Measurements from ENCODE around the gene CCDC191. TPM values are rescaled to one million over a fixed set of nuclear protein-coding genes. Genes with fewer than 3 reads are reported as not detected.

CCDC191 gene
- total RNA-seq, 1 donor from 2014 or later, result 0.99 TPM

DNA sequence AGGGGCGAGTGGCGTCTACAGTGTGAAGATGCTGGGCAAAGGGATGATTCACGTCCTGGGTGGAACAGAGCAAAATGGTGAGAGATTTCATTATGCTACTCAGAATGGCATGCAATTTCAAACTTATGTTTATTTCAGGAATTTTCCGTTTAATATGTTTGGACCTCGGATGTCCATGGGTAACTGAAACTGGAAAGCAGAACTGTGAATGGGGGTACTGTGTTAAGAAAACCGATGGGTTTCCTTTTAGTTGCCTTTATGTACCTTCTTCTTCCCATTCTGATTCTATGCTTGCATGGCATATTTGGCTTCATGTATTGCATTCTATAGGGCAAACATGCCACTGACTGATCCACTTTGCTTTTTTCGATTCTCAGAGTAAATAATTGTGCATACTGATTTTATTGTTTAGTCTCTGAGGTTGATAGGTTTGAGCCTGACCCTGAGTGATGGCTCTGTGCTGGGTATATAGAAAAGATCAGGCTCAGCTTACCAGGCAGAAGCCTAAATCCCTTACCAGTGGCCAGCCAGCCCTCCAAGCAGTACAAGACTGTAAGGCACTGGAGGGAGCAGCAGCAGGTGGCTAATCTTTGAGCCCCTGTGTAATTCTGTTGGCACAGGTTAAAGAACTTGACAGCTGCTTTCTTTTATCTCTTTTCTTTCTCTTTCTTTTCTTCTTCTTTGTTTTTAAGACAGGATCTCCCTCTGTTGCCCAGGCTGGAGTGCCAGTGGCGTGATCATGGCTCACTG, 4.8 kb upstream of the CCDC191 start:
- intact Hi-C loops (cut with micrococcal nuclease), result no loop called here
- DNase-seq (no peak), ATAC-seq (no peak)

- ATAC-seq (no peak), DNase-seq (no peak)
- intact Hi-C loops (cut with micrococcal nuclease), result no loop called here
Observed at GRCh38 chr3:114058646-114059045, 2.3 kb upstream of the CCDC191 start.

GRCh38 chr3:114057011-114057347, 653 bp upstream of the CCDC191 start:
- DNase-seq (no peak), ATAC-seq (no peak)
- intact Hi-C loops (cut with micrococcal nuclease), result no loop called here

DNA sequence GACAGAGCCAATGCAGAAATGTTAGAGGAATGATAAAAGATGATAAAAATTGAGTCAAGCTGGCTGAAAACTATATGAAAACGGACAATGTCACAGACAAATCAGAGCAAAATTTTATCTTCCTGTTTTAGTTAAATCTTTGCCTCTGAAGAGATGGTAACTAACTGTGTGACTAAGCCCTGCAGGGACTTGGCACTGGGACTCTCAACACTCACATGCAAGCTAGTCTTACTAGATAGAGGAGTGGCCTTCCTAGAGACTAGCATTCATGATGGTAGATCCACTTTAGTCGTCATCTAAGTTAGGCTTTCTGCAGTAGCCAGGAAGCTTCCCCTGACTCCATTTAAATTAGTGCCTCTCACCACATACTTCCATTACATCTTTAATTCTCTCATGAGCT, 4.1 kb downstream of the CCDC191 start:
- DNase-seq, result no peak
- intact Hi-C loops (cut with micrococcal nuclease), result no loop called here
- no peak for ATAC-seq

DNA sequence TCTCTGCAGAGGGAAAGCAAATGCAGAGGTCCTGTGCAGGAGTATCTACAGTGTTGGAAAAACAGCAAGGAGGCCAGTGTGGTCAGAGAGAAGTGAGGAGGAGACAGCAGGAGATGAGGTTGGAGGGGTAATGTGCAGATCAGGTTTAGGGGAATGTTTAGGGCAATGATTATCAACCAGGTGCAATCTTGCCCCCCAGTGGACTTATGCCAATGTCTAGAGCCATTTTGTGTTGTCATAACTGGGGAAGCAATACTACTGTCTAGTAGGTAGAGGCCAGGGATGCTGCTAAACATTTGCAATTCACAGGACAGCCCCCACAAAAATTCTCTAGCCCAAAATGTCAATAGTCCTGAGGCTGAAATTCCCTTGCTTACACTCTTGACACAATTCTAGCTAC, 13.1 kb downstream of the CCDC191 start:
- DNase-seq (no peak), ATAC-seq (no peak)
- intact Hi-C loops (cut with micrococcal nuclease), result no loop called here

DNA sequence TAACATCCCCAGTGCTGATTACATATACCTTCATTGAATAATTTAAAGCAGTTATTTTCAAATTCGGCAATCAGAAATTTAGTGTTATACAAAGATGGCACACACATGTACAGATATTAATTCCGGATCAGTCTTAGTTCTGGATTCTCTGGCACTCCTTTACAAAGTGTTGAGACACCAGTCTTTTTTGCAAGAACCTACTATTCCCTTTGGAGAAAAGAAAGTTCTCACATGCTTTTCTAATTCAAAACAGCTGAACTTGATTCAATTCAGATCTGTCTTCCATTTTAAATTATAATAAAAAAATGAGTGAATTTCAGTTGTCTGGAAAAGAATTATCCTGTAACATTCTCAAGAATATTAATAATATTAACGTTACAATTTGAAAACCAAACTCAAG, 20.4 kb downstream of the CCDC191 start:
- DNase-seq, result no peak
- no peak for ATAC-seq
- intact Hi-C loops (cut with micrococcal nuclease), result no loop called here

DNA sequence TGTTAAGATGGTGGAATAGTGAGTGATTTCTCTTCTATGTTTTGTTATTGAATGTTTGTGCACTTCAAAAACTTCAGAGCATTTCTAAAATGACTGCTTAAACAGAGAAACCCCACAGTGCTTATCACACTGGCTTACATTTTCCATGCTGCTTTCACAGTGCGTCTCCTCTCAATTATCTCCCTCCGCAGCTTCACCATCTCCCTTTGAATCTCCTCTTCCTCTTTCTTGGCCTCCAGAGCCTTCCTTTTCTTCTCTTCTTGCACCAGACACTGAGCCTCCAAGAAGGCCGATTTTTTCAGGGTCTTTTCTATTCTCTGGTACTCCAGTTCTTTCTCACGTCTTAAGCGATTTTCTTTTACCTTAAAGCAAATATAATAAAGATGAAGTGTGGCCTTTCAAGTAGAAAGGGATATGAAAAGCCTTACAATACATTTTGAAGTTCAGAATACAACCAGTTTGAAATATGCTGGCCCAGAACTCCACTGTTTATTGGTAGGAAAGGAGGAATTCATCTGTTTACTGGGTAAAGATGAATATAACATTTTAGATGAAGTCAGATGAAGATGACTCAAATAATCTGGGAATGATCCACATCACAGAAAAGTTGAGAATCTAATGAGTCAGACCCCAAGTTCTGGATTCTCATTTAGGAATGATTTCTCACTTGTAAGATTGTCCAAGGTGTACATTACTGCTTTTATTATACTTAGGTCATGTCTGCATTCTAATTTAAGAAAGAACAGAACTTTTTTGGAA, 21.4 kb downstream of the CCDC191 start:
- ATAC-seq (no peak), DNase-seq (no peak)
- intact Hi-C loops (cut with micrococcal nuclease), result no loop called here

GRCh38 chr3:114034211-114034610, 22.1 kb downstream of the CCDC191 start:
- intact Hi-C loops (cut with micrococcal nuclease), result no loop called here
- ATAC-seq, result no peak
- DNase-seq, result no peak

DNA sequence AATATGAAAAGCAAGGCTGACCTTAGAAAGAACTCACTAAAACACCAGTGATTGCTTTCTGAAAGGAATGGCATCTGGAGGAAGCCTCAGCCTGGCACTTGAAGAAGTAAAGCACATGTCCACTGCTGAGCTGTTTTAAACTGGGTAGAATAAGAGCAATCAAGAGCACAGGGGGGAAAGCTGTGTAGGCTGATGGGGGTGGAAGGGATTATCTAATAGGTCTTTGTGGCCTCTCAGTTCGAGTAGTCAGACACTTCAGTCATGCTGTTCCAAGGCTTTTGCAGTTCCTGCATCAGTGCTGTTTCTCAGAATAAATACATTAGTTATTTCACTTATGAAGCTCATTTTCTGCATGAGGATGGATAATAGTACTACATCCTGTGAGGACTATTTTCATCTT, 22.6 kb downstream of the CCDC191 start:
- intact Hi-C loops (cut with micrococcal nuclease), result no loop called here
- DNase-seq, result no peak
- no peak for ATAC-seq

DNA sequence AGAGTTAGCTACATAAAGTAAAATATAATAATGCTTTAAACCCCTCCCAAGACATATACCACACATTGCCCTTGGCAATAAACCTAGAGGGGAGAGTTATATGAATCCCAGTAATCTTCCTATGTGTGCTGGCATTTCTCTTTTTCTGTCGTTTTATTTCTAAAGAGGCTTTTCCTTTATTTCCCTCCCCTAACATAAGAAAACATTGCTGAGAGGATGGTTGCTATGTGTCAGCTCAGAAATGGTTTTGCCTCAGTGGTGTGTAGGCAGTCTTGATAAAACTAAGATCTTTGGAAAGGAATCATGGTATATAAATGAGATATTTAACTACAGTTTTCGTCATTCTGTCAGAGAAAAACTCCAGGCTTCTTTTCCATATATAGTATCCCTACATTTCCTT, 30.0 kb downstream of the CCDC191 start:
- intact Hi-C loops (cut with micrococcal nuclease), result no loop called here
- DNase-seq (no peak), ATAC-seq (no peak)

- intact Hi-C loops (cut with micrococcal nuclease), result no loop called here
Observed at GRCh38 chr3:114025451-114025850, 30.9 kb downstream of the CCDC191 start.

DNA sequence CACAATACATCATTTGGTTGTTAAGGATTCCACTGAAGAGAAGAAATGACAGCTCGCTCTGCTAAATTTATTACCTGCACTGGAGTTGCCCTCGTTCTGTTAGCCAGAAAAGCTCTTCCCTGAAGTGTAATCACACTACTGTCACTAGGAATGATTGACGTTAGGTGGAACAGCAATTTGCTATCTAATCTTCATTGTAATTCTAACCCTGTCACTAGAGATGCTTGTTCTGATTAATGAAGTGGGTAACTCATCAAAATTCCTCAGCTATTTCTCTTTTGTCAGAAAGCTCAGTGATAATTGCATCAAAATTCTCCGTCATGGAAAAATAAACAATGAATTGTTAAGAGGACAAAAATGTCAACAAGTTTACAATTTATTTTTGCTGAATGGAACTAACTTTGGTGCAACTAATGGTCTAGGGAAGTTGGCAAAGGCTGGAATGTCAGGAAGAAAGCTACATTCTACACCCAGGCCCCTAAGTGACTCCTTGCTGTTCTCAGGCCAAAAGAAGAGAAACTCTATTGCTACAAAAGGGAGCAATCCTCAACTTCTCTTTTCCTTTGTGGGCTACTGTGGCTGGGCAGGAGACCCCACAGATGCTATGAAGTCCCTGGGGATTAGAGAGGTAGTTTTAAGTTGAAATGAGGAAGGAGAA, 34.1 kb downstream of the CCDC191 start:
- ATAC-seq (no peak), DNase-seq (no peak)
- intact Hi-C loops (cut with micrococcal nuclease), result no loop called here

More at GRCh38 chr3:114025451-114025850, 30.9 kb downstream of the CCDC191 start:
- DNase-seq (no peak), ATAC-seq (no peak)

- intact Hi-C loops (cut with micrococcal nuclease), result no loop called here
- no peak for ATAC-seq
- DNase-seq, result no peak
Observed at GRCh38 chr3:114020907-114021306, 35.4 kb downstream of the CCDC191 start.

DNA sequence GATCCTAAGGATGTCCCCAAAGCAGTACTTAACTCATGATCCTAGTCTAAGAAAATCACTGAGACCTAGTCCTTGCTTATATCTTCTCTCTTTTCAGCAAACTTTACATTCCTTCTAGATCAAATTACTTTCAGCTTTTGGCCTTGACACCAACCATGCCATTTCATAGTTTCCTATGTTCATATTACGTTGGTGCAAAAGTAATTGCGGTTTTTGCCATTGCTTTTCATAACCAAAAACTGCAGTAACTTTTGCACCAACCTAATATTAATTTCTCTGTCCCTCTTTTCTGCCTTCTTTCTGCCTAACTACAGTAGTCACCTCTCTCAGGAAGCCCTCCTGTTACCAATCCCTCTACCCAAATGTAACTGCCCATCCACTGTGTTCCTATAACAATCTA, 36.8 kb downstream of the CCDC191 start:
- ATAC-seq, result no peak
- intact Hi-C loops (cut with micrococcal nuclease), result no loop called here
- DNase-seq, result no peak

GRCh38 chr3:114014211-114014610, 42.1 kb downstream of the CCDC191 start:
- intact Hi-C loops (cut with micrococcal nuclease), result no loop called here
- ATAC-seq (no peak), DNase-seq (no peak)

DNA sequence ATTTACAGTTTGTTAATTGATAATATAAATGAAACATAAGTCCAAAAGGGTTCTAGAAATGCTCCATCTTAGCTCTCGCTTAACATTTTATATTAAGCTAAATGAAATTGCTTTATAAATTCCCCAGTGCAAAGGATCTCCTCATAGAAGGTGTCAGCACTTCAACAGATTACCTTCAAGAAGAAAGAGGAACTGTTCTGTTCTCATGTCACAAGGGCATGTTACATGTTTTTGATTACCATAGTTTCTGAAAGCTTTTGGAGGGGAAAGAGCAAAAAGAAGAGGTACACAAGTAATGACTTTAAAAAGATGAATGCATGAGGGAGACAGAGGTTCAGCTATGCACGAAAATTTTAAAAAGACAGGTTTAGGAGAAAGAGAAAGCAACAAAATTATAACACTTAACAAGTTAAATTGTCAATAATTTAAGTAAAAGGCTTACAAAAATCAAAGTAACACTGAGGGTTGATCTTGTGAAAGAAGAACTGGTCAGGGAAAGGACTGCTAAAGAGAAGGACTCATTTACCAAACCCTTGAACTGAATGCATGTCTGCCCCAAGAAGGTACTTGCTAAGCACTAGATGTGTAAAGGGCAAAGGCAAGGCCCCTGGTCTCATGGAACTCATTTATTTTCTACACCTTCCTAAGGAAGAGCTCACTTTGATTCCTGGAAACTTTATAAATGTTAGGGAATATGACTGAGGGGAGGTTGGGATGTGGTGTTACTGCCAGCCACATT, 45.1 kb downstream of the CCDC191 start:
- intact Hi-C loops (cut with micrococcal nuclease), result no loop called here
- ATAC-seq, result no peak
- DNase-seq, result no peak

DNA sequence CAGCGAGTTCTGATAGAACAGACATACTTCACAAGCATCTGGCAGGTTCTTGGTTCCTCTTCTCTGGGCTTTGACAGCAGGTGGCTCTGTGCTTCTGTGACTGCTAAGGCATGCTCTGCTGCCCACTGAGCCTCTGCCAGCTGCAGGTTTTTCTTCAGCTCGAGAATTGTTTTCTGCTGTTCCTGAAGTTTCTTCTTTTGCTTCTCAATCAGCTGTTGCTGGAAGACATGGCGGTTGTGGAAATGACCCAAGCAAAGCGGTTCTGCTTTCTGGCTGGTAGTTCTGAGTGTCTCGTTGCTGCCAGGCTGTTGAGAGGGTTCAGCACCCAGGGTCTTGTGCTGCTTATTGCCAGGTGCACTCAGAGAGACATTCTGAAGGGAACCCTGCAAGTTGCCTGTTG, 50.8 kb downstream of the CCDC191 start:
- DNase-seq (no peak), ATAC-seq (no peak)
- intact Hi-C loops (cut with micrococcal nuclease), result no loop called here

DNA sequence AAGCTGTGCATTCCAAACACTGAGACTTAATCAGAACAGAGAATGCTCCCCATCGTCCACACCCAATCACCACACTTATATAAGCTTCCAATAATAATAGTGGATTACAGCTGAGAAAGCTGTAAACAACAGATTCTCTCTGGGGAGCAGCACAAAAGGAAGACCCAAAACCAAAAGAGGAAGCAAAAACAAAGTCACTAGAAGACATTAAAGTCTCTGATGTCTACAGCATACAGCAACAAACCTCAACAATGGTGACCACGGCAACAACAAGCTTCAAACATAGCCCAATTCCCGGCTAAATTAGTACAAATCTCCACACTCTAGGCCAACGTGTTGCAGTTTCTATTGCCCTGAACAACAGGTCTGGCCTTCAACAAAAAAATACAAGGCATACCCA, 70.8 kb downstream of the CCDC191 start:
- intact Hi-C loops (cut with micrococcal nuclease), result no loop called here
- DNase-seq (no peak), ATAC-seq (no peak)

GRCh38 chr3:113983544-113983943, 72.8 kb downstream of the CCDC191 start:
- ATAC-seq (no peak), DNase-seq (no peak)
- intact Hi-C loops (cut with micrococcal nuclease), result no loop called here

DNA sequence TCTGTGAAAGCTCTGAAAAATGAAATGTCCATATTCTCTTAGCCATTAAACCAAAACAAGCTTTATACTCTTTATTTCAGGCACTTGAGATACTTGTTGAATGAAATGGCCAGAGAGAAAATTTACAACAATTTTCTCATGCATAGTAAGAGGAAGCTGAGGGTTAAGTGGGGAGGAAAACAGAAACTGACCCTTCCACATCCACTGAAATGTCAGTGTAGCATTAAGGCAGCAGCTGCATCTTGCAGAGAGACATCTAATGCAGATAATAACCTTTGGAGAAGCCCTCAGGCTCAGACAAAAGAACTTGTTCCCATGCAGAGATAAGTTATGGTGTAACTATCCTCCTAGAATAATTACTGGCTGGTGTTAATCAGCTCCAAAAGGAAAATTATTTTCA, 74.5 kb downstream of the CCDC191 start:
- ATAC-seq (no peak), DNase-seq (no peak)
- intact Hi-C loops (cut with micrococcal nuclease), result no loop called here
